Measurements from ENCODE around the gene CELA2B.

- no peak; a peak in 1 of 6 replicates for TF ChIP-seq CTCF (IDR thresholded peaks at IDR 0.05 in 2 of 3, conservative IDR thresholded peaks at IDR 0.05 in 1 of 3; ENCODE audit: control insufficient read depth in 2 of 3, extremely low read depth in 1 of 3, insufficient read depth in 1 of 3, low read depth in 3 of 3, low read length in 3 of 3)
- no peak for TF ChIP-seq RBBP5 (conservative IDR thresholded peaks at IDR 0.05)
- TF ChIP-seq PBX3 (IDR thresholded peaks at IDR 0.05; ENCODE audit: insufficient replicate concordance, low read depth, low read length): no peak
- no peak for TF ChIP-seq NR2C1 (IDR thresholded peaks at IDR 0.05)
- TF ChIP-seq PAX5 (IDR thresholded peaks at IDR 0.05; ENCODE audit: borderline replicate concordance, low read depth, low read length): no peak
- TF ChIP-seq POLR2AphosphoS5 (IDR thresholded peaks at IDR 0.05; ENCODE audit: low read length): no peak
- no peak for TF ChIP-seq PML (IDR thresholded peaks at IDR 0.05; ENCODE audit: low read length)
- TF ChIP-seq SMAD1 (IDR thresholded peaks at IDR 0.05; ENCODE audit: low read depth, partially characterized antibody): no peak
- no peak for TF ChIP-seq HCFC1 (IDR thresholded peaks at IDR 0.05; ENCODE audit: low read length)
- no peak for TF ChIP-seq PKNOX1 (IDR thresholded peaks at IDR 0.05)
These were observed 50.2 kb downstream of the CELA2B start for GRCh38 chr1:15526021-15526489.

Data from GM12878 (cell line).